A549 (cell line): ENCODE measurements around the gene C14orf119.

Source experiments
- CHD2 ChIP-seq: fragments of 150-350 bp; IDR thresholded peaks from 2 replicates; pipeline ENCODE4 v1.6.1; 2014; ENCODE audit warnings: low read length; ENCODE audit not compliant: partially characterized antibody
- EP300 ChIP-seq, 2 experiments: fragments of >200 bp; sonication (Bioruptor Twin); formaldehyde crosslinking; IDR thresholded peaks; 2 replicates in 1 of 2; 3 replicates in 1 of 2; pipeline ENCODE4 v1.6.1; 2016 to 2017
- GATA3 ChIP-seq: IDR thresholded peaks from 2 replicates; pipeline ENCODE4 v1.6.1; 2012; ENCODE audit warnings: borderline replicate concordance
- HOXA7 ChIP-seq: fragments of 250-450 bp; sonication (Bioruptor Pico); IDR thresholded peaks from 2 replicates; pipeline ENCODE4 v1.5.0; 2020; ENCODE audit warnings: mild to moderate bottlenecking, moderate library complexity
- RCOR1 ChIP-seq: fragments of 150-350 bp; IDR thresholded peaks from 2 replicates; pipeline ENCODE4 v1.6.1; 2014; ENCODE audit warnings: antibody characterized with exemption, low read length, low read depth
- RNF2 ChIP-seq: fragments of 200-600 bp; sonication (generic); IDR thresholded peaks from 2 replicates; pipeline ENCODE4 v1.6.1; 2016; ENCODE audit warnings: low read depth, mild to moderate bottlenecking, antibody characterized with exemption, moderate library complexity, borderline replicate concordance
- SMC3 ChIP-seq: fragments of >200 bp; sonication (Bioruptor Twin); formaldehyde crosslinking; IDR thresholded peaks from 3 replicates; pipeline ENCODE4 v1.6.1; 2018; ENCODE audit warnings: inconsistent platforms
- TF ChIP-seq, protein P1 (sequence below): fragments of >200 bp; sonication (Bioruptor Twin); formaldehyde crosslinking; IDR thresholded peaks from 3 replicates; pipeline ENCODE4 v1.5.1; 2016
- TF ChIP-seq, protein P2 (sequence below): fragments of 200-600 bp; sonication (generic); IDR thresholded peaks from 2 replicates; pipeline ENCODE4 v1.6.1; 2016; ENCODE audit warnings: antibody characterized with exemption, mild to moderate bottlenecking, moderate library complexity

DNA sequence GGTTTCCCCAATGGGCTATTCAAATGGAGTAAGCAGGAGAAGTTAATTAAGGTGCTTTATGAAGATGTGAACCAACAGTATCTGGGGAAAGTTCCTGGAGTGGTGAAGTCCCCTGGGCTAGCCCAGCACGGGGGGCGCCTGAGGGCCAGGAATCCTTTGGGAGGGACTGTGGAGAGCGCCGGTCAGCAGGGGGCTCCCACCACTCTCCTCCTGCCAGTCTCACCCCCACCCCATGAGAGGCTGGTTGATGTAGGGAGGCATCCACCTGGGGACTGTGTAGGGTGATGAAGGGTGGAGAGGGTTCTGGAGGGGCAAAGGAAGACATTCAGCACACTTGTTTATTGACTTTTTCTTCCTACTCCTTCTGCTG, 19.3 kb downstream of the C14orf119 start:
- TF ChIP-seq, protein P1, sequence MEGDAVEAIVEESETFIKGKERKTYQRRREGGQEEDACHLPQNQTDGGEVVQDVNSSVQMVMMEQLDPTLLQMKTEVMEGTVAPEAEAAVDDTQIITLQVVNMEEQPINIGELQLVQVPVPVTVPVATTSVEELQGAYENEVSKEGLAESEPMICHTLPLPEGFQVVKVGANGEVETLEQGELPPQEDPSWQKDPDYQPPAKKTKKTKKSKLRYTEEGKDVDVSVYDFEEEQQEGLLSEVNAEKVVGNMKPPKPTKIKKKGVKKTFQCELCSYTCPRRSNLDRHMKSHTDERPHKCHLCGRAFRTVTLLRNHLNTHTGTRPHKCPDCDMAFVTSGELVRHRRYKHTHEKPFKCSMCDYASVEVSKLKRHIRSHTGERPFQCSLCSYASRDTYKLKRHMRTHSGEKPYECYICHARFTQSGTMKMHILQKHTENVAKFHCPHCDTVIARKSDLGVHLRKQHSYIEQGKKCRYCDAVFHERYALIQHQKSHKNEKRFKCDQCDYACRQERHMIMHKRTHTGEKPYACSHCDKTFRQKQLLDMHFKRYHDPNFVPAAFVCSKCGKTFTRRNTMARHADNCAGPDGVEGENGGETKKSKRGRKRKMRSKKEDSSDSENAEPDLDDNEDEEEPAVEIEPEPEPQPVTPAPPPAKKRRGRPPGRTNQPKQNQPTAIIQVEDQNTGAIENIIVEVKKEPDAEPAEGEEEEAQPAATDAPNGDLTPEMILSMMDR = no peak
- TF ChIP-seq RCOR1 (no peak), GATA3 (no peak), EP300 (IDR thresholded peaks at IDR 0.05) (no peak), RNF2 (no peak), CHD2 (no peak), SMC3 (no peak), HOXA7 (CRISPR knock-in tag) (no peak)
- TF ChIP-seq, protein P2, sequence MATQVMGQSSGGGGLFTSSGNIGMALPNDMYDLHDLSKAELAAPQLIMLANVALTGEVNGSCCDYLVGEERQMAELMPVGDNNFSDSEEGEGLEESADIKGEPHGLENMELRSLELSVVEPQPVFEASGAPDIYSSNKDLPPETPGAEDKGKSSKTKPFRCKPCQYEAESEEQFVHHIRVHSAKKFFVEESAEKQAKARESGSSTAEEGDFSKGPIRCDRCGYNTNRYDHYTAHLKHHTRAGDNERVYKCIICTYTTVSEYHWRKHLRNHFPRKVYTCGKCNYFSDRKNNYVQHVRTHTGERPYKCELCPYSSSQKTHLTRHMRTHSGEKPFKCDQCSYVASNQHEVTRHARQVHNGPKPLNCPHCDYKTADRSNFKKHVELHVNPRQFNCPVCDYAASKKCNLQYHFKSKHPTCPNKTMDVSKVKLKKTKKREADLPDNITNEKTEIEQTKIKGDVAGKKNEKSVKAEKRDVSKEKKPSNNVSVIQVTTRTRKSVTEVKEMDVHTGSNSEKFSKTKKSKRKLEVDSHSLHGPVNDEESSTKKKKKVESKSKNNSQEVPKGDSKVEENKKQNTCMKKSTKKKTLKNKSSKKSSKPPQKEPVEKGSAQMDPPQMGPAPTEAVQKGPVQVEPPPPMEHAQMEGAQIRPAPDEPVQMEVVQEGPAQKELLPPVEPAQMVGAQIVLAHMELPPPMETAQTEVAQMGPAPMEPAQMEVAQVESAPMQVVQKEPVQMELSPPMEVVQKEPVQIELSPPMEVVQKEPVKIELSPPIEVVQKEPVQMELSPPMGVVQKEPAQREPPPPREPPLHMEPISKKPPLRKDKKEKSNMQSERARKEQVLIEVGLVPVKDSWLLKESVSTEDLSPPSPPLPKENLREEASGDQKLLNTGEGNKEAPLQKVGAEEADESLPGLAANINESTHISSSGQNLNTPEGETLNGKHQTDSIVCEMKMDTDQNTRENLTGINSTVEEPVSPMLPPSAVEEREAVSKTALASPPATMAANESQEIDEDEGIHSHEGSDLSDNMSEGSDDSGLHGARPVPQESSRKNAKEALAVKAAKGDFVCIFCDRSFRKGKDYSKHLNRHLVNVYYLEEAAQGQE = no peak
